ENCODE measurements around the gene HOXC10.

HOXC10 gene

DNA sequence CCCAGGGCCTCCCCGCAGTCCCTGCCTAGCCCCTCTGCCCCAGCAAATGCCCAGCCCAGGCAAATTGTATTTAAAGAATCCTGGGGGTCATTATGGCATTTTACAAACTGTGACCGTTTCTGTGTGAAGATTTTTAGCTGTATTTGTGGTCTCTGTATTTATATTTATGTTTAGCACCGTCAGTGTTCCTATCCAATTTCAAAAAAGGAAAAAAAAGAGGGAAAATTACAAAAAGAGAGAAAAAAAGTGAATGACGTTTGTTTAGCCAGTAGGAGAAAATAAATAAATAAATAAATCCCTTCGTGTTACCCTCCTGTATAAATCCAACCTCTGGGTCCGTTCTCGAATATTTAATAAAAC is 45.5 kb downstream of the HOXC10 start:
- DNase-seq (ENCODE audit: low spot score): no peak

DNA sequence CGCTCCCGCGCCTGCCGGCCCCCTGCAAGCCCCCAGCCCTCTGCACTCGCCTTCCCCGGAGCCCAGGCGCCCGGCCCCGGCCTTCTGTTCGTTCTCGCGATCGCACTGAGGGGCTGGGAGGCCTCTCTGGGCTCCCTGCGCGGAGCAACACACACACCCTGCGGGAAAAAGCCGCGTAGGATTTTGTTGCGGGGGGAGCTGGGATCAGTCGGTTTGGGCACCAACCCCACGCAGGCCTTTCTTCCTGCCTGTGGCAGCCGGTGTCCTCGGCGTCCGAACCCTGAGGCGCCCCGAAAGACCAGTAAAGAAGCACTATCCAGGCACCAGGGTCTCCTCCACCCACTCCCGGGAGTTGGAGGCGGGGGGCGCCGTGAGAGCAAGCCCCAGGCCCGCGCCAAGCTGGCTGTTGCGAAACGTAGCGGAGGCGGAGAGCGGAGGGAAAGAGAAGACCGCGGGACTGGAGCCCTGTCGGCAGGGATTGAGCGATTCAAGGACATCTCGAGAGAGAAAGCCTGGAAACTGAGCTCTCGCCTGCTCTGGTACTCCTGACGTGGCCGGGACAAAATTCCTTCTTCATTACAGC is 46.0 kb downstream of the HOXC10 start:
- no peak for DNase-seq (ENCODE audit: low spot score)

- DNase-seq (ENCODE audit: low spot score): no peak
These were observed 46.5 kb downstream of the HOXC10 start for GRCh38 chr12:54031480-54031879.

DNA sequence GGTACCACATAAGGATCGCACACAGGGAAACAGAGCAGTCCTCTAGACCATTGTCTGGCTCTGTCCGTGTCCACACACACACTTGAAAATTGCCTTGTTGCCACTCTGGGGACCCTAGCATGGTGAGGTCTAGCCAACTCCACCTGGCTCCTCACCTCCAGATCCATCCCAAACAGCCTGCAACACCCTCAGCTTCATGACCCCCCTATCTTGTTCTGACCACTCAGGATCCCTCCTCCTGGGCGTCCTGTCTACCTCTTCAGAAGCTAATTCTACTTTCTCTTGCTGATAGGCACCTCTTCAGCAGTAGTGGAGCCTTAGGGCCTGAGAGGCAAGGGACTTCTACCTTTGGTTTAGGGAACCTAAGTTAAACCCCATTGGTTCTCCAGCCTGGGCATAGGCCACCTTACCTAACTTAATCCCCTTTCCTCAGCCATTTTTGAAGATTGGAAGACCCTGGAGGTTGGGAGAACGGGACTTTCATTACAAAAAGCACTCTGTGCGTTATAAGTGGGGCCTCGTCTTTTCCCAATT is 47.2 kb downstream of the HOXC10 start:
- no peak for DNase-seq (ENCODE audit: low spot score)

- DNase-seq (ENCODE audit: low spot score): no peak
These were observed 47.7 kb downstream of the HOXC10 start, which contains the start of gene HOXC5 for GRCh38 chr12:54032627-54033100. HOXC5 (plus strand) TSS chr12:54033050; CDS start chr12:54033123, 73 bp downstream.

DNA sequence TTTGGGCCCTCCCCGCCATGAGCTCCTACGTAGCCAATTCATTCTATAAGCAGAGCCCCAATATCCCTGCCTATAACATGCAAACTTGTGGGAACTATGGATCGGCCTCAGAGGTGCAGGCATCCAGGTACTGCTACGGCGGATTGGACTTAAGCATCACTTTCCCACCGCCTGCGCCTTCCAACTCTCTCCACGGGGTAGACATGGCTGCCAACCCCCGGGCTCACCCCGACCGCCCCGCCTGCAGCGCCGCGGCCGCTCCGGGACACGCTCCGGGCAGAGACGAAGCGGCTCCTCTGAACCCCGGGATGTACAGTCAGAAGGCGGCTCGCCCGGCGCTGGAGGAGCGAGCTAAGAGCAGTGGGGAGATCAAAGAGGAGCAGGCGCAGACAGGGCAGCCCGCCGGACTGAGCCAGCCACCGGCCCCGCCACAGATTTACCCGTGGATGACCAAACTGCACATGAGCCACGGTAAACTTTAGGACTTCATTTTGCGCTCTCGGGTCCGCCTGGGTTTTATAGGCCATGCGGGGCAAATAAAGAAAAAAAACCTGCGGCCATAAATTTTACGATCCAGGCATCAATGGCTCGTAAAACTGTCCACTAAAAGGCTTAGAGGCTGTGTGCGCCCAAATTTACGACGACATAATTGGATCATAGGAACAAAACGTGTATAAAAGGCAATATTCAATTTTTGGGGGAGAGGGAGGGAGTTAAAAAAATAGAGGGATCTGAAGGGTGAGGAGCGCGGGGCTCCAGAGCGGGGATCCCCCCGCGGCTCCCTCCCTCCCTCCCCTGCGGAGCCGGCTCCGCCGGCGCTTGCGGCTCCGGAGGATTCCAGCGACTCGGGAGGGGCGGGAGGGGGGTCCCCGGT is 48.4 kb downstream of the HOXC10 start:
- no peak for DNase-seq (ENCODE audit: low spot score)

- DNase-seq (ENCODE audit: low spot score): no peak
These were observed 49.2 kb downstream of the HOXC10 start for GRCh38 chr12:54033980-54034784.

- DNase-seq (ENCODE audit: low spot score): no peak
These were observed 49.9 kb downstream of the HOXC10 start for GRCh38 chr12:54034785-54035310.

DNA sequence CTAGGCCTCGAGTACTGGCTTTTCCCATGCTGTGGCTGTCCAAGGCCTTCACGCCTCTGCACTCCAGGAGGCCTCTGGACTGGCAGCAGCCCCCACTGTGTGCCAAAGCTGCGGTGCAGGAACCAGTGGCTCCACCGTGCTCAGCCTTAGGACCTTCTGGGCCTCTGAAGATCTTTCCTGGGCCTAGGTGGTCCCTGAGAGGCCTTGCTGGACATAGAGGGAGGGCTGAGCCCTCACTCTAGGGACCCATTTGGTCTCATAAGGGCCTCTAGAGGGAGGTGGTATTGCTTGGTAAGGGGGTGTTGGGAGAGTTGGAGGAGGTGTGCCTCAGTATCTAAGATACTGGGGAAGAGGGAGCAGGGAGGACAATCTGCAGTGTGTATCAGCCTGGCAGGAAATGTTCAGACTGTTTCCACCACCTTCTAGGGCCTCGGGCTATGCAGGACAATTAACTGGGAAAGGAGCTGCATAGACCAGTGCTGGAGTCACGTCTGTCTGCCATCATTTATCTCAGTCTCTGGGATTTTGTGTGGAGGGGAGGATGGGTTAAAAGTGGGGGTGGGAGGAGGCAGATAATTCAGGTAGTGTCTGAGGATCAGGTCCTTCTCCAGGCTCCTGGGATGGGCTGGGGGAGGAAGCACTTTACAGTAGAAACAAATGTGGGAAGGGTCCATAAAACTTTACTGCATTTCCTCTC is 50.8 kb downstream of the HOXC10 start:
- no peak for DNase-seq (ENCODE audit: low spot score)

GRCh38 chr12:54036620-54037359 is 51.8 kb downstream of the HOXC10 start:
- no peak for DNase-seq (ENCODE audit: low spot score)

GRCh38 chr12:54037360-54038283 is 52.7 kb downstream of the HOXC10 start:
- no peak for DNase-seq (ENCODE audit: low spot score)

DNA sequence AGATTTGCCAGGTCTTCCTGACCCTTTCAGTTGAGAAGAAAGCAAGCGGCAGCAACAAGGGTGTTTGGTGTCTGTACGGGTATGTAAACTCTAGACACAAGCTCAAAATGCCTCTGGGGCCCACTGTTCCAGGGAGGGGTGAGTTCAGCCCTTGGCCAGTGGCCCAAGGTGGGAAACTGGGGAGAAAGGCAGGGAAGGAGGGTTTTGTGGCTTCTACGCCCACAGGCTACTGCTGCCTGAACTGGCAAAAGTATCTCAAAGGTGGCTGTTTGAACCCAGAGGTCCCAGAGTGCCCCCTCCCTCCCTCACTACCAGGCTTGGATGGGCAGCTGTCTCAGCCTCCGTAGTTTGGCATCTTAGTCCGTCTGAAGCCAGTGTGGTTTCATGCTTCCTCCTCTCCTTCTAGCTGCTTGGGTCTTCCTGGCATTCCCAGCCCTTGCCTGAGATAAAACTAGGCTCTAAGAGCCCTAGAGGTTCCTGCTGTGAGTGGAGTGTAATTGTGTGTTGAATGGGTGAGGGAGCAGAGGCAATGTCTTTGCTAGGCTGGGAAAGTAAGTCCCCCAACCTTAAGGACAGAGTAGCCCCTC is 53.4 kb downstream of the HOXC10 start:
- no peak for DNase-seq (ENCODE audit: low spot score)

DNA sequence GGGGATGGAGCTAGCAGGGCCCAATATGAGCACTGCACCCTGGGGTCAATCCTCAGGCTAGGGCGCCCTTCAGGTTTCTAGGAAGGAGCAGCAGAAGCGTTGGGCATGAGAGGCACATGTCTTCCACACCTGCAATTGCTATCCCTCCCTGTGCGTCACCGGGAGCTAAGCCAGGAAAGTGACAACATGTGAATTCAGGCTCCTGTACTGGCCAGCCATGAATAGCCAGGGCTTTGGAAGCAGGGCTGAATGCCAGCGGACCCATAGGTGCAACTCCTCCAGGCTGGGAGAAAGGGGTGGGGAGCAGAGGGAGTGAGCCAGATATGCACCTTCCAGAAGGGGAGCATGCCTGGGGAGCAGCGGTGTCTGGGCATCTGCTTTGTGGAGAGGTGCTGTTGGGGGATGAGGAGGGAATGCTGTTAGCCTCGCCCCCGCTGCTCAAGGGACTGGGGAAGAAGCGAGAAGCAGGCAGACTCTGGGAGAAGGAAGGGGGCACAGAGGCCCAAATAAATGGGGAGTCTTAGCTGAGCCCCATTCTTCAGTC is 54.0 kb downstream of the HOXC10 start:
- DNase-seq (ENCODE audit: low spot score): no peak

DNA sequence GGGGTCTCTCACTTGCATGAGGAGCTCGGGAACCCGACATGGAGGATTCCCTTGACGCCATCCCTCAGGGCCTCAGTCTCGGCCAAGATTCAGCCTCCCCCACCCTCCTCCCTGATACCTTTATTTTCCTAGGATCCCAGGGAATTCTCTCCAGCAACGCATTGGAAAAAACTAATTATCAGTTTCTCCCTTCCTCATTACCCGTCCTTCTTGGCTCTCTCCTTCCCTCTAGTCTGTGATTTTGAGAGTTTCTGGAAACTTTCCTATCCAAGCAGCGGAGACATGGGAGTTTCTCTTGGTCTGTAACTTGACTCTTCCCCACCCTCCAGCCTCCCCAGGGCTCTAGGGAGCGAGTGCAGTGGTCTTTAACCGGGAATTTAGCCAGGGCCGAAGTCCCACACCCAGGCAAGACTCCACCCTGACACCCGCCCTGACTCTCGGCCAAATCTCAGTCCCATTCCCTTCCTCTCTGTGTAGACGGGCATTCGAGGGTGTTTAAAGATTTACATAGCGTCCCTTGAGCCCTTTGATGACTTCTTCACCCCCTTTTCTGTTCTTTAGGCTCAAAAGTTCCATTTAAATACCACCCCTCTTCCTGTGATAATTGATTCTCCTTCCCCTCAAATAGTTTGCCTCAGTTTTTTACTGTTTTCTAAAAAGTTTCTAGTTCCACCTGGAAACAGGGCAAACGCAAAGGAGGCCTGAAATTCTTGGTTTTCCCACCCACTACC is 54.6 kb downstream of the HOXC10 start:
- no peak for DNase-seq (ENCODE audit: low spot score)
